GM20431 (cell line): Measurements from ENCODE around the gene MAMLD1.

ENCODE experiments used
- in situ Hi-C: fragments of 300-500 bp; cut with MseI, MboI; formaldehyde crosslinking; loops from one replicate; pipeline ENCODE4 v1.15.0; 2020; ENCODE audit warnings: low sequenced_read_pairs; ENCODE audit not compliant: unreplicated experiment

MAMLD1 gene

DNA sequence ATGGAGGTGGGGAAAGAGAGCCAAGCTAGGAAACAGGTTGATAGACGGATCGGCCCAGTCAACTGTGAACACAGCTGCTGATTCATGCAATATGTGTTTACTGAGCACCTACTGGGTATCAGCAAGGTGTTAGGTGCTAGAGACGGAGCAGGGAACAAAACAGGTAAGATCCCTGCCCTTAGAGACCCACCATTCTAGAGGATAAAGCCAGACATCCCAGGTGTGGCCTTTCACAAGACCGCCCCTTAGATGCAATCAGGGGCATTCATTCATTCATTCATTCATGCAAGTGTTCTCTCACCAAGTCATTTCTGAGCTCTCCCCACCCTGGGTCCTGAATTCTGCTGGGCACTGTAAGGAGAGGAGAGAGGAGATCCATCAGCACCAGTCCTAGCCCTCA lies 185.1 kb downstream of the MAMLD1 start:
- in situ Hi-C loops, result no loop called here

DNA sequence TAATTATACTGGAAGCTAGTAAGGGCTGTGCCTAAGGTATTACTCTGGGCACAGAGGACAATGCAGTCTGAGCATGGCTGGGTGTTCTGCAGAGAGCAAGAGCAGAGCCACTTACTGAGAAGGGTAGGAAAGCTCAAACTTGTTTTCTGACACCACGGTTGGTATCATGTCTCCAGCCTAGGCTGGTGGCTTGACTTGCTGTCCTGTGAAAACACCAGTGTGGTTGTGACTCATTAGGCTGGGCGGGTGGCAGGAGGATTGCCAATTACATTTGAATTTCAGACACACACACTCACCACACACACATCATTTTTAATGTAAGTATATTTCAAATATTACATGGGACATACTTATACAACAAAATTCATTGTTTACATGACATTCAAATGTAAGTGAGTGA lies 185.6 kb downstream of the MAMLD1 start:
- in situ Hi-C loops, result no loop called here

DNA sequence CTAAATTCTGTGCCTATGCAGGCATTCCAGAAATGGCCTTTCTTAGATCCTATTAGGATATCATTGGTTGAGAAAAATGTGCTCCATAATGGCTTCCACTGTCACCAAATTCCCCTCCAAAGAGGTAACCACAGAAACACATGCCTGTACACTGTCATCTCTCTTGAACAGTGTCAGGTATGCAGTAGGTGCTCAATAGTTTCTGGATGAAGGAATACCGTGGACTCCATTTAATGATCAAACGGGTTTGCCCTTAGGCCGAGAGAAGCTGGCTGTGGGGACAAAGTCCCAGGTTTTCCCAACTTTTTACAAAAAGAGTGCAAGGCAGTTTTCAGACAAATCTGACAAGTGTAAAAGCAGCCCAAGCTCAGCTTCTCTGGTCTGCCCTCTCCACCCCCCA lies 188.8 kb downstream of the MAMLD1 start:
- in situ Hi-C loops, result no loop called here

DNA sequence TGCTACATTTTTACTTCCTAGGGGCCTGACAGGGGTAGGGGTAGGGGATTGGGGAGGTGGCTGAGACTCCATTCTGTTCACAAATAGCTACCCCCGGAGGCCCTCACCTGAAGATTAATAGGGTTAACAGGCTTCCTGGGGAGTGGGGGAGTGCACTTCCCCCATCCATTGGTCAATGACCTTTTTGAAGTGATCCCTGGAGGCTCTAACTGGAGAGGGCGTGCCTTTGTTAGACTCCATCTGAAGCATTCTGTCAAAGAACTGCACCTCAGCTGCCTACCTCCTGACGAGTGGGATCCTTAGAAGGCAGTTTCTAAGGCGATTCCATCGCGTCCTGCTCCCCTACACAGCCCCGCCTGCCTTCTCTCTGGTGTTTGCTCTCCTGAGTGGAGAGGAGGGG lies 195.3 kb downstream of the MAMLD1 start:
- in situ Hi-C loops, result no loop called here
